Fibroblast of mammary gland (primary cell): ENCODE measurements around the gene SGTB.

Experiments used
- DNase-seq: peaks from one replicate; pipeline ENCODE4 v3.0.0-alpha.2; 2010; ENCODE audit warnings: low read depth
- H3K4me3 ChIP-seq: 2 replicates; pipeline ENCODE4 v1.5.1; 2011; ENCODE audit warnings: low read depth, mild to moderate bottlenecking, low read length, moderate library complexity; ENCODE audit not compliant: control insufficient read depth
- TF ChIP-seq, protein P1 (sequence below): conservative IDR thresholded peaks from 2 replicates; pipeline ENCODE4 v1.5.1; 2011; ENCODE audit warnings: low read depth, low read length, inconsistent platforms; ENCODE audit not compliant: control insufficient read depth, insufficient read depth

The SGTB gene

DNA sequence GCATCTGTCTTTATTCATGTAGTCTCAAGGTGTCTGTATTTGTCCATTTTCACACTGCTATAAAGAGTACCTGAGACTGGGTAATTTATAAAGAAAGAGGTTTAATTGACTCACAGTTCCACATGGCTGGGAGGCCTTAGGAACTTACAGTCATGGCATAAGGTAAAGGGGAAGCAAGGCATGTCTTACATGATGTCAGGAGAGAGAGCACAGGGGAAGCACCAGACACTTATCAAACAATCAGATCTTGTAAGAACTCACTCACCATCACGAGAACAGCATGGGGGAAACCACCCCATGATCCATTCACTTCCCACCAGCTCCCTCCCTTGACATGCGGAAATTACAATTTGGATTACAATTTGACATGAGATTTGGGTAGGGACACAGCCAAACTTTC lies 44.3 kb upstream of the SGTB start:
- no peak for DNase-seq
- H3K4me3 ChIP-seq: no peak overlapping the region
- TF ChIP-seq, protein P1, sequence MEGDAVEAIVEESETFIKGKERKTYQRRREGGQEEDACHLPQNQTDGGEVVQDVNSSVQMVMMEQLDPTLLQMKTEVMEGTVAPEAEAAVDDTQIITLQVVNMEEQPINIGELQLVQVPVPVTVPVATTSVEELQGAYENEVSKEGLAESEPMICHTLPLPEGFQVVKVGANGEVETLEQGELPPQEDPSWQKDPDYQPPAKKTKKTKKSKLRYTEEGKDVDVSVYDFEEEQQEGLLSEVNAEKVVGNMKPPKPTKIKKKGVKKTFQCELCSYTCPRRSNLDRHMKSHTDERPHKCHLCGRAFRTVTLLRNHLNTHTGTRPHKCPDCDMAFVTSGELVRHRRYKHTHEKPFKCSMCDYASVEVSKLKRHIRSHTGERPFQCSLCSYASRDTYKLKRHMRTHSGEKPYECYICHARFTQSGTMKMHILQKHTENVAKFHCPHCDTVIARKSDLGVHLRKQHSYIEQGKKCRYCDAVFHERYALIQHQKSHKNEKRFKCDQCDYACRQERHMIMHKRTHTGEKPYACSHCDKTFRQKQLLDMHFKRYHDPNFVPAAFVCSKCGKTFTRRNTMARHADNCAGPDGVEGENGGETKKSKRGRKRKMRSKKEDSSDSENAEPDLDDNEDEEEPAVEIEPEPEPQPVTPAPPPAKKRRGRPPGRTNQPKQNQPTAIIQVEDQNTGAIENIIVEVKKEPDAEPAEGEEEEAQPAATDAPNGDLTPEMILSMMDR: no peak

DNA sequence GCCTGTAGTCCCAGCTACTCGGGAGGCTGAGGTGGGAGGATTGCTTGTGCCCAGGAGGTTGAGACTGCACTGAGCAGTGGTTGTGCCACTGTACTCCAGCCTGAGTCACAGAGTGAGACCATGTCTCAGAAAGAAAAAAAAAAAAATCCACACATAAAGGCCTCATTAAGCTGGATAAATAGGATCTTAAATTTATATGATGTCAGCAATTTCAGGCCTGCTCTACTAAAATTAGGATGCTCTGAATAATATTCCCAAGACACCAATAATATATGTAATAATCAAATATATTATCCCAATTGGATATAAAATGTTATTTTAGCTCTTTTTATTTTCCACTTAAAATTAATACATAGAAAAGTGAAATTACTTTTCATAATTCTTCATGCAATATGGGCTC lies 43.7 kb upstream of the SGTB start:
- no peak for DNase-seq
- H3K4me3 ChIP-seq: no peak overlapping the region
- TF ChIP-seq, protein P1: no peak

DNA sequence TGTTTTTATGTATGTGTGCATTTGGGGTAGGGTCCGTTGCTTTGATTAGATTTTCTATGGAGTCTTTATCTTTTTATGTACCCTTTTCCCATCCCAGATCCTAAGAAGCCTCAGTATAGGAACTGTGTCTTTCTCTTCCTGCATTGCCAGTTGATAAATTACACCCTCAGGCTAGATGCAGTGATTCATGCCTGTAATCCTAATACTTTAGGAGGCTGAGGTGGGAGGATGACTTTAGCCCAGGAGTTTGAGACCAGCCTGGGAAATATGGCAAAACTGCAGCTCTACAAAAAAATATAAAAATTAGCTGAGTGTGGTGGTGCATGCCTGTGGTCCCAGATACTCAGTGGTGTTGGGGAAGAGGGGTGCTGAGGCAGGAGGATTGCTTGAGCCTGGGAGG lies 40.3 kb upstream of the SGTB start:
- DNase-seq: no peak
- no peak overlapping the region for H3K4me3 ChIP-seq
- TF ChIP-seq, protein P1: no peak

DNA sequence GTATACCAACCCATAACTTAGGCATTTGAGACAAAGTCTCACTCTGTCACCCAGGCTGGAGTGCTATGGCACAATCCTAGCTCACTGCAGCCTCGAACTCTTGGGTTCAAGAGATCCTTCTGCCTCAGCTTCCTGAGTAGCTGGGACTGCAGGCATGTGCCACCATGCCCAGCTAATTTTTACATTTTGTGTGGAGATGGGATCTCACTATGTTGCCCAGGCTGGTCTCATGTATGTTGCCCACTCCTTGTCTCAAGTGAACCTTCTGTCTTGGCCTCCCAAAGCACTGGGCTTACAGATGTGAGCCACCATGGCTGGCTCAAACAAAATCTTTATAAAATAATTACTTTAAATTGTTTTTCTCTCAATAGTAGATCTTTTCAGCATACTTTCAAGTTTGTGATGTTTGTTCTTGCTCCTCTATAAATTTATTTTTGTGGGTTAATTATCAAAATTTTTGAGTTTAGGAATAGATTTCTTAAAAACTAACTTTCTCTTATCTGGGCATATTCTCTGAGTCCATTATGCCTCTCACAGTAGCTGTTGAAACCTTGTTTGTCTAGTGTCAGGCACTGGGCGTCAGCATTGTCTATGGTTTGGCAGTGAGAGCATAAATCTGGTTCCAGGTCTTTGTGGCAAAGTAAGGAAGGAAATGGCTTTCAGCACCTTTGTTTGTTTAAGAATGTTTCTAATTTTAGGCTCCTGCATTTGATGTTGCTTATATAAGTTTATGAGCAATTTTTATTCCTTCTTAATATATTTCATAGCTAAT lies 38.8 kb upstream of the SGTB start:
- no peak overlapping the region for H3K4me3 ChIP-seq
- DNase-seq: peak; percentile 61
- TF ChIP-seq, protein P1: peak; percentile 14

DNA sequence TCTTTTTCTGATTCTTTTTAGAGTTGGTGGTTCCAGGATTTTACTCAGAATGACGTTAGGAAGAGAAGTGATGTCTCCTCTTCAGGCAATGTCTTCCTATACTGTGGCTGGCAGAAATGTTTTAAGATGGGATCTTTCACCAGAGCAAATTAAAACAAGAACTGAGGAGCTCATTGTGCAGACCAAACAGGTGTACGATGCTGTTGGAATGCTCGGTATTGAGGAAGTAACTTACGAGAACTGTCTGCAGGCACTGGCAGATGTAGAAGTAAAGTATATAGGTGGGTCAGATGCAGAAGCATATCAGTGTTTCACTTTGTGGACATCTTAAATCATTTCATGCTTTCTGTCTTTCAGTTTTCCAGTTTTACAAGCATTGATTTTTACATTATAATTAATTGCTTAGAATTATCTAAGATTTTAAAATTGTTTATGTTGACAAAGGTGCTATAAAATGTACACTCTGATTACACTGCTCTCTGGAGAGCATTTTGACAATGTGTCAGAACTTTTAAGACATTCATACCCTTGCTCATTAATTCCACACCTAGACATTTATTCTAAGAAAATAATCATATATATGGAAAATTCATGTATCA lies 36.7 kb upstream of the SGTB start:
- no peak for DNase-seq
- H3K4me3 ChIP-seq: no peak overlapping the region
- TF ChIP-seq, protein P1: no peak

DNA sequence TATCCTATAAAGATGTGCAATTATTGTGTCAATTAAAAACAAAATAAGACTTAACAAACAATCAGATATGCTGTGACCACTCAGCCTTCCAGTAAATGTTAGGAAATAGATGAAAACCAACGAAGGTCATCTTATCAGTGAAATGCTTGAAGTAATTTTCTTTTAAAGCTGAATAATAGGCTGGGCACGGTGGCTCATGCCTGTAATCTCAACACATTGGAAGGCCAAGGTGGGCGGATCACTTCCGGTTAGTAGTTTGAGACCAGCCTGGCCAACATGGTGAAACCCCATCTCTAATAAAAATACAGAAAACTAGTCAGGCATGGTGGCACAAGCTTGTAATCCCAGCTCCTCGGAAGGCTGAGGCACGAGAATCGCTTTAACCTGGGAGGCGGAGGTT lies 31.3 kb upstream of the SGTB start:
- DNase-seq: no peak

More for the DNA sequence above, 31.3 kb upstream of the SGTB start:
- H3K4me3 ChIP-seq: no peak overlapping the region
- TF ChIP-seq, protein P1: no peak
